Stimulated activated CD8-positive, alpha-beta memory T cell treated with anti-CD3 and anti-CD28 coated beads, Interleukin-15, amount 100 ng/mL, for 4 hours (primary cell): Measurements from ENCODE around the gene FOXJ3.

Source experiments
- DNase-seq, 2 donors: peaks; one replicate each; pipeline ENCODE4 v3.0.0-alpha.2; 2020; ENCODE audit warnings: low read depth in 2 of 2

The FOXJ3 gene

DNA sequence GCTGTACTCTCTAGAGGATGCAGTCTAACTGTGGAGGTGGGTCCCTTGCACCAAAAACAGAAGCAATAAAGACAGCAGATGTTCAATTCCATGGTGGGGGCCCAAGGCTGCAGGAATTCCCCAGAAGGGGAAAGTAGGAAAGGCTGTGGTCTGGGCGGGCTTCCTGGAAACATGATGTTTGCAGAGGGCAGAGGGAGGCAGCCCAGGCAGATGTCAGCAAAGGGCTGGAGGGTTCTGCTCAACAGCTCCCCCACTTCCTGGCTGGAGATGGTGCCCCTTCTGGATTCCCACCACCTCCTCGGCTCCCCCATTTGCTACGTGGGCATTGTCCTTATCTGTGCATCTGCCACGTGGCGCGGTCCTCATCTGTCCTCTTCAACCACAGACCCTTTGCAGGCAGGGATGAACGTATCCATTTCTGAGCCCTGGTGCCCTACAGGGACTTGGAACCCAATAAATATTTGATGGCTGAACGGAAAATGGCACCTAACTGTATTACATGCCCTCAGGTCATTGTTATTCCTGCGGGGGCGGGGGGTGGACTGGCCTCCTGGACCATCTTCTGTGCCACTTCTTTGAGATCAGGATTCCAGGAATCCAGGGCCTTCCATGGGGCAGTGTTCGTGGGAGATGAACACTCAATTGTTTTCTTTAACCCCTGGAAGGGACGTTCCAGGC is 190.2 kb downstream of the FOXJ3 start:
- DNase-seq, result no peak

DNA sequence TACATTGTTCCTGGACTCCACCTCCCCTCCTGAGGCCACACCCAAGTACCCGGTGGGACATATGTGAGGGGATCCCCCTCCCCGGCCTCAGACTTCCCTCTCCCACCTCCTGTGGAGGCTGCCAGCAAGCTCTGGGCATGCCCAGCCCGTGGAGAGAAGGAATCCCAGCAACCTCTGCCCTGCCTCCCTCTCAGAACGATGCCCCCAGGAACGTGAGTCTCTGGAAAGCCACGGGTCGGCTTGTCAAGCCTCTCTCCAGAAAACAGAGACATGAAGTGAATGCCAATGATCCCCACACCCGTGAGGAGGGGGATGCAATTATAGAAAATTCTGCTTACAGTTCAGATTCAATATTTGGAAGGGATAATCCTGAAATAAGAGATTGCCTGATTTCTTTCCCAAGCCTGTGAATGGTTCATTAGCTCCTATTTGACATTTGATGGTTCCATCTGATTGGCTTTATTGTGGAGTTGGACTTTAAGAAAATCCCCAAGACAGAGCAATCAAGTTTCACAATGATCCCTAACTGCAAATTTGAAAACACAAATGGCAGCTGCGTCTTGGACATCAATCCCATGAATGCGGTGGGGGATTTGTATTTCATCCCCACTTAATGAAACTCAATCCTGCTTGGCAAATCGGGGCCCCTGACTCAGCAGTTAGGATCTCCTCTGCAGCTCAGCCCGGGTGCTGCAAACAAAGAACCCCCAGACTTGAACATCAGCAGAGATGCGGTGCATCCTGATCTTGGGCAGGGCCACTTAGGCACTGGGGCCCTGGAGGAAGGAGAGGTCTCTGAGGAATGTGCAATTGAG is 190.9 kb downstream of the FOXJ3 start:
- no peak for DNase-seq

DNA sequence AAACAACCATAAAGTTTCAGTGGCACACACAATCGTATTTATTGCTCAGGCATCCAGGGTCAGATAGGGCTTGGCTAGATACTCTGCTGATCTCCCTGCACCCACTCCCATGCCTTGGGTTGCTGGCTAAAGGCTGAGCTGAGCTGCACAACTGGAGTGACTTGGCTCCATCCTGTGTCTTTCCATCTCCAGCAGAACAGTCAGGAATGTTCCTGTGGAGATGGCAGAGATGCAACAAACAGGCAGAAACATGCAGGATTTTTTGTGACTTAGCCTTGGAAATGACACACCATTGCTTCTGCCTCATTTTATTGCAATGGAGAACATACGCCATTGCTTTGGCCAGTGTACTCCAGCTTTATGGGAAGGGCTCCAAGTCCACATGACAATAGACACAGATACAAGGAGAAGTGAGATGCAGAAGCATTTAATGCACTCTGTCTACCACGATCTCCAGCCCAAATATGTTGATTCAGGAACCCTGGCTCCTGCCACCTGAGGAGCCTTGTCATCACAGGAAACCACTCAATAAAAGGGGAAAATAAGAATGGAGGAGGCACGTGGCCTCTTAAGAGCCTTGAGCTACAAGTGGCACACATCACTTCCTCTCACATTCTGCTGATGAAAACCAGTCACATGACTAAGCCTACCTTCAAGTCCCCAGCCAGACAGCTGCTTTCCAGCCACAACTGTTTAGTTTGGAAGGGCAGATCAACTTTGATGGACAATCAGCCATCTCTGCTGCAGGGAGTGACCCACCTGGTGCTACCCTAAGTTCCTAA is 191.9 kb downstream of the FOXJ3 start:
- no peak for DNase-seq

DNA sequence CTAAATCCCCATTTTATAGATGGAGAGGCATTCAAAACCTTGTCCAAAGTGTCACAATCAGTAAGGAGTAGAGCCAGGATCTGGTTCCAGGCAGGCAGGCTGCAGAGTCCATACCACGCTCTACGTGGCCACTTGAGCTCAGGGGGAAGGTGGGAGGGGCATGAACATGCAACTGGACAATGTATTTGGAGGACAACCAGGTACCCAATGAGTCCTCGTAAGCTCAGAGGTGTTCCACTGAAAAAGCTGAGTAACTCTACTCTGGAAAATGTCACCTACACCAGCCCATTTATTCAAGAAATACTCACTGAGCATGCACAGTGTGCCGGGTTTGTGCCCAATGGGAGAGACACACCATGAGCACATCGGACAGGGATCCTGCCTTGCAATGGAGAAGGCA is 193.1 kb downstream of the FOXJ3 start:
- no peak for DNase-seq

DNA sequence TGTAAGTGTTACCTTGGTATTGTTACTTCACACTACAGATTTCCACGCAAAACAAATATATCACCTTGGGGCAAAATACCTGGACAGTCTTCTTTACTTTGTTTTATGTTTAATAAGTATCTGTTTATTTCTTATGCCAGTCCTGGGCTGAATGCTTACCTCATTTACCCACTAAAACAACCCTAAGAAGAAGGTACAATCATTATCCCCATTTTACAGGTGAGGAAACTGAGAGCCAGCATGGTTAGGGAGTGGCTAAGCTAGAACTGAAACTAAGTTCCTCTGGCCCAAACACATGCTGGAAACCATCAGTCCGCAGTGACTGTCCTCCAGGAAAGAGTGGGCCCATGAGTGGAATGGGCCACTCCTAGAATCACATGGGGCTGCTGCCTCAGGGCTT is 194.8 kb downstream of the FOXJ3 start:
- DNase-seq, result no peak

DNA sequence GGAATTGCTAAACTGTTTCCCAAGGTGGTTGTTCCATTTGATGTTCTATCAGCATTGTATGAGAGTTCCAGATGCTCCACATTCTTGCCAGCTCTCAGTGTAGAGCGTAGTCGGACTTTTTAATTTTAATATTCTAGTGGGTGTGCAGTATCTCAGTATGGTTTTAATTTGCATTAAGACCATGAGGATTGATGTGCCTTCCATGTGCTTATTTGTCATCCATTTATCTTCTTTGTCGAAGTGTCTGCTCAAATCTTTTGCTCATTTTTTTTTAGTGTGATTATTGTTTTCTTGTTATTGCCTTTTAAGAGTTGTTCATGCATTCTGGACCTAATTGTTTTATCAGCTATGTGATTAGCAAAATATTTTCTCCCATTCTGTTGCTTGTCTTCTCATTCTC is 195.6 kb downstream of the FOXJ3 start:
- no peak for DNase-seq

DNA sequence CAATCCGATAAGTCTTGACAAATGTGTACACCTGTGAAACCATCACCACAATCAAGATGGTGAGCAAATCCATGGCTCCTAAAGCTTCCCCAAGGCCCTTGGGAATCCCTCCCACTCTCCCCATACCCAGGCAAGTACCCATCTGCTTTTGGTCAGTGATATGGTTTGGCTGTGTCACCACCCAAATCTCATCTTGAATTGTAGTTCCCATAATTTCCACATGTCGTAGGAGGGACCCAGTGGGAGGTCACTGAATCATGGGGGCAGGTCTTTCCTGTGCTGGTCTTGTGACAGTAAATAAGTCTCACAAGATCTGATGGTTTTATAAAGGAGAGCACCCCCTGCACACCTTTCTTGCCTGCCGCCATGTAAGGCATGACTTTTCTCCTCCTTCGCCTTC is 196.4 kb downstream of the FOXJ3 start:
- DNase-seq, result no peak

DNA sequence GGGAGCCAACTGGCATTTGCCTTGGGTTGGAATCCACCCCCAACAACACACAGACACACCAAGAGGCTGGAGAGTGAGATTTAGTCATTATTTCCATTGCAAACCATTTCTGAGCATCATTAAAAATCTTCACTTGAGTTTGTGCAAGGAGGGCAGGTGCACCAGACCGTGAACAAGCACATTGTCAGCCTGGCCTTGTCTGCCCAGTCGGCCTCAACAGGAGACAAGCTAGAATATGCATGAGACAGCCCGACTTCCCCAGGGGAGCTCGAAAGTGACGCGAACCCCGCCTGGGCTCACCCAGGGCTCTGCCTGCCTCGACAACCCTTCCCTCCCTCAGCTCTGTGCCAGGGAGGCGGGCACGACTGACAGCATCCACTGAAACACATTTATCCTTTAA is 197.3 kb downstream of the FOXJ3 start:
- no peak for DNase-seq

DNA sequence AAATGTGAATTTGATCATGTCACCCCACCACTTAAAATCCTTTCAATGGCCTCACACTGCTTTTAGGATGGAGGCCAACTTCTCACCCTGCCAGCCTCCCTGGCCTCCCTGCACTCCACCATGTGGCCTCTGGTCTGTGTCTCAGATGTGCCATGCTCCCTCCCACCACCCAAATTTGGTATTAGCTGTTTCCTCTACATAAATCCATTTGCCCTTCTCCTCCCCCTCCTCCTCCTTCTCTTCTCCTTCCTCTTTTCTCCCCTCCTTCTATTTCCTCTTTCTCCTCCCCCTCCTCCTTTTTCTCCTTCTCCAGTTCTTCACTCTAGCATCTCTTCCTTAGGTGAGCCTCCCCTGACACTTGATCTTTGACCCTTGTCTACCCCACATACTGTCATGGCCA is 198.6 kb downstream of the FOXJ3 start:
- no peak for DNase-seq

DNA sequence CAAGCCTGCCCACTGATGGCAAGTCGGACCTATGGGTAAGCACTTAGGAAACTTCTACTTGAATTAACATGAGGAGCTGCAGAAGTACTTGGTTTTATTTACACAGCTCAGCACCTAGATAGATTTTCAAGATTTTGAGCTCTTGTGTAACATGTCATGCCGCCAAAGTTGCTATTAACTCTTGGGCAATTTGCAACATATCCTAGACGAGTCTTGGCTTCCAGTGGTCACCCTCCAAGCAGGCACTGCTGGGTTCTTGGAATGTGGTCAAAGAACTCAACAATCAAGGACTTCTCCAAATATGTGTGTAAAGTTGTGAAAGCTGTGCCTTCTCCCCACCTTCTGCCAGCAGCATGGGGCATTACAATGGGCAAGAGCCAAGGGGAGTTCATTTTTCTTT is 199.6 kb downstream of the FOXJ3 start:
- no peak for DNase-seq

DNA sequence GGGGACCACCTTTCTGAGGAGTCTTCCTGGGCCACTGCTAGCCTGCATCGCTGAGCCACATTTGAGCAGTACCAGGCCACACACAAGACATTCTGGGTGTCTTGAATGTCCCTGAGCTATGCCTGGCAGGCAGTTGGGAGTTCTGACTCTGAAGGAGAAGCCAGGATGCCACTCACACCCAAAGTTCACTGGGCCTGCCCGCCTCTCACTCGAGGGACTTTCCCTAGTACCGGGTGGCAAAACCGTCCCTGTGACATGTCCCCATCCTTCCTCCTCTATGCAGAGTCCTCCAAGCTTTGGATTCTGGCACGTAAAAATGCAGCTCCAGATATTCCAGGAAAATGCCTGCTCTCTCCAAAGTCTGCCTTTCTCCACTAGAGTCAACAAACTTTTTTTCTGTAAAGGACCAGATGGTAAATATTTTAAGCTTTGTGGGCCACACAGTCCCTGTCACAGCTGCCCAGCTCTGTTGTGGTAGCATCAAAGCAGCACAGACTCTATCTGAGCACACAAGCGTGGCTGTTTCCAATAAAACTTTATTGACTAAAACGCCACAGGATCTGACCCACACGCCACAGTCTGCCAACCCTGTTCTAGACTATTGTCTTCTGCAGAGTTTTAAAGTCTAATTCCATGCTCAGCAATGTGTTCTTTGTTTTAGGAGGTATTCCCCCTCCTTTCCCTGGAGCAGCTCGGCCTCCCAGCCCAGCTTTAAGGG is 201.1 kb downstream of the FOXJ3 start:
- no peak for DNase-seq

DNA sequence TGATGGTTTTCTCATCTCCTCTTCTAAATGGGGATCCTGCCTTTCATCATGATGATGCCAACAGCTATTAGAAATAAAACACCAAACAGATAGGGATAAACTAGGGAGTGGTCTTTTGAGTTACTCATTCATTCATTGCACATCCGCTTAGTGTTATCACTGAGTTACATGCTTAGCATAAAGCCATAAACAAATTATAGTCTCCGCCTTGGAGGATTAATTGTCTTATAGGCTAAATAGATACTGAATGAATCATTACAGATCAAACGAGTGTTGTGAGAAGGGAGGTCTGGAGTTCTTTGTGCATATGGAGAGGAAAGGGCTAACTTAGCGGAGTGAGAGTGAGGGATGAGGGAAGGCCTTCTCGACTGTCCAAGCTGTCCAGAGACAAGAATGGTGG is 201.6 kb downstream of the FOXJ3 start:
- DNase-seq, result no peak

DNA sequence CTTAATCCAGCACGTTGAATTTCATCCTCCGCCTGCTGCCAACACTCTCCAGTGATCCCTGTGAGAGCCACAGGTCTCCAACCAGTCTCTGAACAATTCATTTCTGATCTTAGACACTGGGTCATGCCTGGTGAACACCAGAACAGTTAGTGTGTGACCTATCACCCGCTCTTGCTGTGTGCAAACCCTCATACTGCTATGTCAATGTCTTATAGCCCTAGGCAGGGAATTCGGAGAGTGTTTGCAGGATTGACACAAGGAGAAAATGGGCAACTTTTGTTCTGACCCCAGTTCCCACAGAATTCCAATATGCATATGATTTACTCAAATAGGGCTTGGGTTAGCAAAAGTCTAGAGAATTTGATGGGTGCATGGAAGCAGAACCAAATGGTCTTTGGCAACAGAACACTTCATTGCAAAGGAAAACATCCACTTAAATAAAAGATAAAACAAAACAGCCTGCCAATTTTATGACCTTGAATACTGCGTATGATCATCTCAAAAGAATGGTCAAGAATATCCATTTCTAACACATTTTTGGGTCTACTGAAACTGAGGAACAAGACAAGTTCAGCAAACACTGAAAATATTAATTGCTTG is 204.9 kb downstream of the FOXJ3 start:
- DNase-seq, result no peak

DNA sequence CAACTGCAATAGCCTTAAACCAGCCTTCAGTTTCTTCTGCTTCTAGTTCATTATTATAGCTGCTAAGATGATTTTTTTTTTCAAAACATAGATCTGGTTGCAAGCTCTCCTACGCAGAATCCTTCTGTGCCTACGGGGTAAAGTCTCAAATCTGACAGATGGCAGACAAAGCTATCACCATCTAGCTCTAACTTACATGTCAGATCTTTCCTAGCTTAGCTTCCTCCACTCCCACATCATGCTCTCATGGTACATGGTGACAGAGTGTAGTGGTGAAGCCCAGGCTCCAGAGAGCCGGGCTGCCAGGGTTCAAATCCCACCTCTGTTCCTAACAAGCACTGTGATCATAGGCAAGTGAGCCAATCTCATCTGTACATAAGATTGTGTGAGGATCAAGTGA is 206.1 kb downstream of the FOXJ3 start:
- no peak for DNase-seq

DNA sequence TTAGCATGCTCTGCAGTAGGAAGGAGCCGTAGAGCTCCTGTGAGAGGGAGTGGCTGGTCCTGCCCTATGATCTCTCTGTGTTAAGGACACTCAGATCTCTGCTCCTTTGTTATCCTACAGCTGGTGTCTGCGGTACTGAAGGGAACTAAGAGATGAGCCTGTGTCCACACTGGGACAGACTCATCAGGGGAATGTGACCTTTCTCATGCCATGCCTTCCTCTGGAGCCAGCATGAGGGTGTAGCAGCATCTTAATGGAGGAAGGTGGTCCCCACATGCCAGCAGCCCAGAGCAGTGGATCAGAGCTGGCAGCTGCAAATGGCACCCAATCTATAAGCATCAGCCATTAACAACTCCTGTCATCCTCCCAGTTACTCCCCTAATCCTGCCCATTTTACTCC is 206.5 kb downstream of the FOXJ3 start:
- no peak for DNase-seq

DNA sequence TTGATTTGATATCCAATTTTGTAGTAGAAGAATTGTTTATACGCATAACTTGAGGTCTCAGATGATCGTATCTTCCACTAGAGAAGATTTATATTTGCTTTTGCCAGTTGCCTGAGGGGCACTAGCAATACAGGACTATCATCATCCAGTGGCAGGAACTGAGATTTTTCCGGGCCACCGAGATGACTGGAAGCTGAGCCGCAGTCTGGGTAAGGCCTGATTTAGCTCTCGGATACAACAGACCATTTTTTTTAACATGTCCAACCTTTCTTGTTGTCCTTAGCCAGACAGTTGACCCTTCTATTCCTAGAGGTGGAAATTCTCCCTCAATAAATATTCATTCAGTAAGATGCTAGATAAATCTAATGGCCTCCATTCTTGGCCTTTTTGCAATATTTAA is 207.3 kb downstream of the FOXJ3 start:
- no peak for DNase-seq
